Measurements from ENCODE around the gene MMP24OS. TPM values are rescaled to one million over a fixed set of nuclear protein-coding genes. Genes with fewer than 3 reads are reported as not detected.

MMP24OS gene
- total RNA-seq, 1 donor from 2014 or later = 59.1 TPM

- H3K27ac Mint-ChIP-seq = no peak overlapping the region
- peaks cover 8% of the 10 kb centered on the region for H3K27me3 Mint-ChIP-seq
- no peak overlapping the region for H3K4me3 Mint-ChIP-seq (ENCODE audit: low read depth)
- H3K9me3 Mint-ChIP-seq (ENCODE audit: low read depth) = no peaks in the 10 kb centered on the region
- peaks cover 20% of the 10 kb centered on the region for H3K4me1 Mint-ChIP-seq (ENCODE audit: low read depth)
- no peaks in the 10 kb centered on the region for H3K36me3 Mint-ChIP-seq (ENCODE audit: insufficient read depth)
- no peak for DNase-seq (ENCODE audit: low spot score, unreplicated experiment)
- TF ChIP-seq CTCF (IDR thresholded peaks at IDR 0.05; ENCODE audit: unreplicated experiment) = no peak
These were observed 10.6 kb upstream of the MMP24OS start for GRCh38 chr20:35288325-35289060.

GRCh38 chr20:35287509-35288324 lies 9.8 kb upstream of the MMP24OS start:
- DNase-seq (ENCODE audit: low spot score, unreplicated experiment) = no peak
- H3K9me3 Mint-ChIP-seq (ENCODE audit: low read depth) = no peaks in the 10 kb centered on the region
- H3K27ac Mint-ChIP-seq = no peak overlapping the region
- H3K27me3 Mint-ChIP-seq = peaks cover 6% of the 10 kb centered on the region
- H3K36me3 Mint-ChIP-seq (ENCODE audit: insufficient read depth) = no peaks in the 10 kb centered on the region
- peaks cover 23% of the 10 kb centered on the region for H3K4me1 Mint-ChIP-seq (ENCODE audit: low read depth)
- no peak overlapping the region for H3K4me3 Mint-ChIP-seq (ENCODE audit: low read depth)
- TF ChIP-seq CTCF (IDR thresholded peaks at IDR 0.05; ENCODE audit: unreplicated experiment) = no peak

- no peak for DNase-seq (ENCODE audit: low spot score, unreplicated experiment)
- Mint-ChIP-seq H3K36me3 (ENCODE audit: insufficient read depth) (peaks cover 4% of the 10 kb centered on the region), H3K27me3 (peaks cover 3% of the 10 kb centered on the region), H3K9me3 (ENCODE audit: low read depth) (no peaks in the 10 kb centered on the region), H3K4me3 (ENCODE audit: low read depth) (no peak overlapping the region), H3K4me1 (ENCODE audit: low read depth) (peaks cover 23% of the 10 kb centered on the region), H3K27ac (peak overlapping the region; percentile 93)
- no peak for TF ChIP-seq CTCF (IDR thresholded peaks at IDR 0.05; ENCODE audit: unreplicated experiment)
These were observed 9.1 kb upstream of the MMP24OS start for GRCh38 chr20:35286899-35287508.

GRCh38 chr20:35286077-35286898 lies 8.4 kb upstream of the MMP24OS start:
- no peak for DNase-seq (ENCODE audit: low spot score, unreplicated experiment)
- TF ChIP-seq CTCF (IDR thresholded peaks at IDR 0.05; ENCODE audit: unreplicated experiment) = no peak
- peak overlapping the region; percentile 81 for H3K4me3 Mint-ChIP-seq (ENCODE audit: low read depth)
- peaks cover 23% of the 10 kb centered on the region for H3K4me1 Mint-ChIP-seq (ENCODE audit: low read depth)
- peaks cover 4% of the 10 kb centered on the region for H3K36me3 Mint-ChIP-seq (ENCODE audit: insufficient read depth)
- H3K27me3 Mint-ChIP-seq = peaks cover 3% of the 10 kb centered on the region
- peak overlapping the region; percentile 93 for H3K27ac Mint-ChIP-seq
- no peaks in the 10 kb centered on the region for H3K9me3 Mint-ChIP-seq (ENCODE audit: low read depth)

- TF ChIP-seq CTCF (IDR thresholded peaks at IDR 0.05; ENCODE audit: unreplicated experiment) = no peak
- H3K27me3 Mint-ChIP-seq = no peaks in the 10 kb centered on the region
- peak overlapping the region; percentile 93 for H3K27ac Mint-ChIP-seq
These were observed 7.8 kb upstream of the MMP24OS start for GRCh38 chr20:35285806-35286076.

More at GRCh38 chr20:35285806-35286076, 7.8 kb upstream of the MMP24OS start:
- Mint-ChIP-seq H3K9me3 (ENCODE audit: low read depth) (no peaks in the 10 kb centered on the region), H3K4me3 (ENCODE audit: low read depth) (peak overlapping the region; percentile 81), H3K4me1 (ENCODE audit: low read depth) (peaks cover 23% of the 10 kb centered on the region), H3K36me3 (ENCODE audit: insufficient read depth) (peaks cover 4% of the 10 kb centered on the region)
- DNase-seq (ENCODE audit: low spot score, unreplicated experiment) = no peak
